GM18858 (cell line): Measurements from ENCODE around the gene MDN1.
"Not testable (repeated sequence)": the region's sequence is repeated elsewhere in the genome, so short reads cannot be mapped to it uniquely, and the experiment has no call there.

Experiments used
- ATAC-seq: cut with Tn5 transposase; IDR thresholded peaks from one replicate; pipeline ENCODE4 v1.9.1; 2021; ENCODE audit not compliant: unreplicated experiment

The MDN1 gene

GRCh38 chr6:89819336-89820130 is at the start of gene MDN1:
Gene MDN1, minus strand, starts transcription at chr6:89819794. Its CDS starts 187 bp downstream, at chr6:89819607.
- peak; percentile 93 for ATAC-seq

- no peak for ATAC-seq
Measured at GRCh38 chr6:89866024-89866678, 46.6 kb upstream of the MDN1 start.

- ATAC-seq, result peak; percentile 6
Measured at GRCh38 chr6:89862698-89863097, 43.1 kb upstream of the MDN1 start.

- peak; percentile 57 for ATAC-seq
Measured at GRCh38 chr6:89862273-89862672, 42.7 kb upstream of the MDN1 start.

GRCh38 chr6:89859744-89860143 is 40.1 kb upstream of the MDN1 start:
- ATAC-seq, result peak; percentile 41

- ATAC-seq, result no peak
Measured at GRCh38 chr6:89858041-89858440, 38.4 kb upstream of the MDN1 start.

GRCh38 chr6:89853068-89853467 is 33.5 kb upstream of the MDN1 start:
- no peak for ATAC-seq

GRCh38 chr6:89847513-89847912 is 27.9 kb upstream of the MDN1 start:
- not testable (repeated sequence) for ATAC-seq

GRCh38 chr6:89843070-89843469 is 23.5 kb upstream of the MDN1 start:
- ATAC-seq, result no peak

- no peak for ATAC-seq
Measured at GRCh38 chr6:89842228-89842627, 22.6 kb upstream of the MDN1 start.

GRCh38 chr6:89840538-89840937 is 20.9 kb upstream of the MDN1 start:
- no peak for ATAC-seq

- no peak for ATAC-seq
Measured at GRCh38 chr6:89836639-89837222, 17.1 kb upstream of the MDN1 start.

GRCh38 chr6:89834884-89835792 is 15.5 kb upstream of the MDN1 start:
- peak; percentile 96 for ATAC-seq

GRCh38 chr6:89830170-89830809 is 10.7 kb upstream of the MDN1 start:
- ATAC-seq, result no peak

- peak; percentile 98 for ATAC-seq
Measured at GRCh38 chr6:89829472-89830169, 10.0 kb upstream of the MDN1 start, which contains the start of gene CASP8AP2. Gene CASP8AP2, plus strand, starts transcription at chr6:89829880.

- peak; percentile 23 for ATAC-seq
Measured at GRCh38 chr6:89828988-89829471, 9.4 kb upstream of the MDN1 start.

- not testable (repeated sequence) for ATAC-seq
Measured at GRCh38 chr6:89828475-89828987, 8.9 kb upstream of the MDN1 start.

- ATAC-seq, result no peak
Measured at GRCh38 chr6:89826029-89826528, 6.5 kb upstream of the MDN1 start.

GRCh38 chr6:89818977-89819335 is 638 bp downstream of the MDN1 start:
- peak; percentile 21 for ATAC-seq
